ENCODE data around the gene CFAP74.

CFAP74 gene

DNA sequence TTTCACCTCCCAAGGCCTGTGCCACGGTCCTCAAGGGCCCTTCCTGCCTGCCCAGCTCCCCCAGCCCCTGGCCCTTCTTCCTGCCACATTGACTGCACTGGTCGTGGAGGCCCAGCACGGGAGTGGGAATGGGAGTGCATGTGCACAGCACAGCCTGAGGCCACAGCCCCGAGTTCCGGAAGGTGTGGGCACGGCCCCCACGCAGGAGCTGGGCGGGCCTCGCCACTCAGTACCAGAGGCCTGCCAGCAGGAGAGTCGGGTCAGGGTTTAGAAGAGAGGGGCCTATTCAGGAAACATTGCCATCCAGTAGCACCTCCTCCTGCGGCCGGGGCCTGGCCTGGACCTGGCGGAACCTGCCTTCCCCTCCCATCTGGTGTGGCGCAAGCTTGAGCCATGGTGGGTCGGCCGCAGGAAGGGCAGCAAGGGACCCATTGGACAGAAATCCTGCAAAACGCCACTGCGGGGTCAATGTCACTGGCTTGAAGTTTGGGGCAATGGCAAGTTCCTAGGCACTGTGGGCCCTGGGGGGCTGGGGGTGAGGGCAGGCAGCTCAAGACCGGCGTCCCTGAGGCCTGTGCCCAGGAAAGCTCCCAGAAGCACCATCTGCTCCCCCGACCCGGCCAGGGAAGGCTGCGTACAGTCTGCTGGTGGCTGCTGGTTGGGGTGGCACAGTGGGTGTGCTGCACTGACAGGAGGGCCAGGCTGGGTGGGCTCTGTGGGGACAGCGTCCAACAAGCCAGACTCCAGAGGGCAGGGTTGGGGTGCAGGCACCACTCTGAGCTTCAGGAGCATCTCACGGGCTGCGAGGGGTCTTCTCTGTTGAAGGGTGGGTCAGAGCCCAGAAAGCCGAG lies 82.8 kb downstream of the CFAP74 start:
- no peak overlapping the region for H3K4me2 ChIP-seq (ENCODE audit: insufficient read depth, low read length)
- H4K20me1 ChIP-seq (ENCODE audit: insufficient read depth, low read length): peaks cover 12% of the 10 kb centered on the region; the same call in 1 of the 2 replicates
- no peaks in the 10 kb centered on the region for H3K27me3 ChIP-seq (ENCODE audit: insufficient read depth, low read length, poor library complexity)
- DNase-seq: no peak
- H3K9ac ChIP-seq (ENCODE audit: low read depth, low read length): no peak overlapping the region
- ATAC-seq (ENCODE audit: insufficient read depth, low read depth): no peak
- no peak for TF ChIP-seq EZH2 (IDR thresholded peaks at IDR 0.05; ENCODE audit: borderline replicate concordance, low read depth, low read length, severe bottlenecking)
- TF ChIP-seq, protein P1, sequence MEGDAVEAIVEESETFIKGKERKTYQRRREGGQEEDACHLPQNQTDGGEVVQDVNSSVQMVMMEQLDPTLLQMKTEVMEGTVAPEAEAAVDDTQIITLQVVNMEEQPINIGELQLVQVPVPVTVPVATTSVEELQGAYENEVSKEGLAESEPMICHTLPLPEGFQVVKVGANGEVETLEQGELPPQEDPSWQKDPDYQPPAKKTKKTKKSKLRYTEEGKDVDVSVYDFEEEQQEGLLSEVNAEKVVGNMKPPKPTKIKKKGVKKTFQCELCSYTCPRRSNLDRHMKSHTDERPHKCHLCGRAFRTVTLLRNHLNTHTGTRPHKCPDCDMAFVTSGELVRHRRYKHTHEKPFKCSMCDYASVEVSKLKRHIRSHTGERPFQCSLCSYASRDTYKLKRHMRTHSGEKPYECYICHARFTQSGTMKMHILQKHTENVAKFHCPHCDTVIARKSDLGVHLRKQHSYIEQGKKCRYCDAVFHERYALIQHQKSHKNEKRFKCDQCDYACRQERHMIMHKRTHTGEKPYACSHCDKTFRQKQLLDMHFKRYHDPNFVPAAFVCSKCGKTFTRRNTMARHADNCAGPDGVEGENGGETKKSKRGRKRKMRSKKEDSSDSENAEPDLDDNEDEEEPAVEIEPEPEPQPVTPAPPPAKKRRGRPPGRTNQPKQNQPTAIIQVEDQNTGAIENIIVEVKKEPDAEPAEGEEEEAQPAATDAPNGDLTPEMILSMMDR (IDR thresholded peaks at IDR 0.05; ENCODE audit: borderline replicate concordance, extremely low read depth, low read length, poor library complexity, severe bottlenecking): no peak
- no peaks in the 10 kb centered on the region for H3K9me3 ChIP-seq (ENCODE audit: insufficient read depth, low read length, severe bottlenecking)
- H3K4me1 ChIP-seq (ENCODE audit: insufficient read depth, low read length): peaks cover 17% of the 10 kb centered on the region
- no peak overlapping the region for H3K4me3 ChIP-seq (ENCODE audit: low read depth in 1 of 2, low read length in 2 of 2)
- no peak overlapping the region for H2AFZ ChIP-seq (ENCODE audit: low read depth, low read length)
- no peaks in the 10 kb centered on the region for H3K36me3 ChIP-seq (ENCODE audit: insufficient read depth, low read length)
- H3K27ac ChIP-seq (ENCODE audit: low read length): no peak overlapping the region
- no peaks in the 10 kb centered on the region for H3K79me2 ChIP-seq (ENCODE audit: insufficient read depth, low read length)

DNA sequence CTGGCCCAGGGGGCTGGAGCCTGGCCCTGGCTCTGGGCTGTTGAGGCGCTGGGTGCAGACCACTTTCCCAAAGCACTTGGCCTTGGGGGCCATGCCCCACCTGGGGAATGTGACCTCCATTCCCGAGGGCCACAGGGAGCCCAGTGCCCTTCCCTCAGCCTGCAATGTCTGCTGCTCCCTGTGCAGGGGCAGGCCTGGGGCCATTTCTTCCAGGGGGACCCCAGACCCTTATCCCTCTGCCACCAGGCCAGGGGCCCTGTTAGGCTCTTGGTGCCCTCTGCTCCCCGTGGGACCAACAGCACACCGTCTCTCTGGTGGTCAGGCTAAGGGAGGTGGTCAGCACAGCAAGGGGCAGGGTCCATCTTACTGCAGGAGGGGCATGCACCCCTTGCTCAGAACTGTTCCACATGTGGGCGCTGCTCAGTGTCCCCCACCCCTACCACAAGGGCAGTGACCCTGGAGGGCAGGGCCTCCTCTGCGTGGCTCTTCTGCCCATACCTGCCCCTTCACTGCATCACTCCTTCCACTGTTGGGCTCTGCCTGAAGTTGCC lies 83.5 kb downstream of the CFAP74 start:
- Histone ChIP-seq H3K79me2 (ENCODE audit: insufficient read depth, low read length) (no peaks in the 10 kb centered on the region), H3K27me3 (ENCODE audit: insufficient read depth, low read length, poor library complexity) (no peaks in the 10 kb centered on the region), H2AFZ (ENCODE audit: low read depth, low read length) (no peak overlapping the region), H3K4me2 (ENCODE audit: insufficient read depth, low read length) (peak overlapping the region; percentile 75; the same call in 1 of the 2 replicates), H3K36me3 (ENCODE audit: insufficient read depth, low read length) (no peaks in the 10 kb centered on the region), H3K9ac (ENCODE audit: low read depth, low read length) (no peak overlapping the region), H3K27ac (ENCODE audit: low read length) (no peak overlapping the region), H4K20me1 (ENCODE audit: insufficient read depth, low read length) (peaks cover 12% of the 10 kb centered on the region; the same call in 1 of the 2 replicates), H3K4me1 (ENCODE audit: insufficient read depth, low read length) (peaks cover 17% of the 10 kb centered on the region), H3K9me3 (ENCODE audit: insufficient read depth, low read length, severe bottlenecking) (no peaks in the 10 kb centered on the region), H3K4me3 (ENCODE audit: low read depth in 1 of 2, low read length in 2 of 2) (no peak overlapping the region)
- DNase-seq (no peak), ATAC-seq (ENCODE audit: insufficient read depth, low read depth) (no peak)
- TF ChIP-seq EZH2 (IDR thresholded peaks at IDR 0.05; ENCODE audit: borderline replicate concordance, low read depth, low read length, severe bottlenecking): no peak
- TF ChIP-seq, protein P1 (IDR thresholded peaks at IDR 0.05; ENCODE audit: borderline replicate concordance, extremely low read depth, low read length, poor library complexity, severe bottlenecking): no peak

DNA sequence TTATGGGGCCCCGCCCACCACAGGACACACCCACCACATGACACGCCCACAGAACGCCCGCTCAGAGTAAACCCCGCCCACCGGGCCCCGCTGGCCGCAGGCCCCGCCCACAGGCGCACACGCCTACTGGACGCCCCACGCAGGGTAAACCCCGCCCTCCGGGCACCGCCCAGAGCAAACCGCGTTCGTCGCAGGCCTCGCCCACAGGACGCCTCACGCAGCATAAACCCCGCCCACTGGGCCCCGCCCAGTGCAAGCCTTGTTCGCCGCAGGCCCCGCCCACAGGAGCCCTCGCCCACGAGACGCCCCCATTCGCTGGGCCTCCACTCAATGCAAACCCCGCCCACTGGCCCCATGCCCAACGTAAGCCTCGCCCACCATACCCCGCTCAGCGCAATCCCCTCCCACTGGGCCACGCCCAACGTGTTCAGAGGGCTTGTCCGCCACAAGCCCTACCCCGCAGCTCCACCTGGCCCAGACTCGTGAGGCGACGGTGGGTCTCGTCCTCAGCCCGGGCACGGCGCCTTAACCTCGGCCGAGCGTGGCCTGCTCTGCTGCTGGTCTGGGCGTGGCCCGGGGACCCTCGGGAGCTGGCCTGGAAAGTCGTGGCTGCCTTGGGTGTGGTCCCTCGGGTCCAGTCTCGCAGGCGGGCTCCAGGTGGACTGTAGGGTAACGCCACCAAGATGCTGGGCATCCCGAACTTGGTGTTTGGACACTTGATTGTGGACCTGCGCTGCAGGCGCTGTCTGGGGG lies 84.1 kb downstream of the CFAP74 start:
- H4K20me1 ChIP-seq (ENCODE audit: insufficient read depth, low read length): 0 out of 2 replicates have a peak, but pooled peaks cover 12% of the 10 kb centered on the region
- peaks cover 17% of the 10 kb centered on the region for H3K4me1 ChIP-seq (ENCODE audit: insufficient read depth, low read length)
- H3K27me3 ChIP-seq (ENCODE audit: insufficient read depth, low read length, poor library complexity): no peaks in the 10 kb centered on the region
- H3K79me2 ChIP-seq (ENCODE audit: insufficient read depth, low read length): no peaks in the 10 kb centered on the region
- no peaks in the 10 kb centered on the region for H3K36me3 ChIP-seq (ENCODE audit: insufficient read depth, low read length)
- DNase-seq (peak; percentile 98), ATAC-seq (ENCODE audit: insufficient read depth, low read depth) (peak; percentile 84)
- H3K4me2 ChIP-seq (ENCODE audit: insufficient read depth, low read length): peak overlapping the region; percentile 75
- TF ChIP-seq EZH2 (IDR thresholded peaks at IDR 0.05; ENCODE audit: borderline replicate concordance, low read depth, low read length, severe bottlenecking): no peak
- TF ChIP-seq, protein P1 (IDR thresholded peaks at IDR 0.05; ENCODE audit: borderline replicate concordance, extremely low read depth, low read length, poor library complexity, severe bottlenecking): no peak
- H3K27ac ChIP-seq (ENCODE audit: low read length): no peak overlapping the region
- no peak overlapping the region for H2AFZ ChIP-seq (ENCODE audit: low read depth, low read length)
- peak overlapping the region; percentile 41; the same call in 1 of the 2 replicates for H3K9ac ChIP-seq (ENCODE audit: low read depth, low read length)
- H3K9me3 ChIP-seq (ENCODE audit: insufficient read depth, low read length, severe bottlenecking): no peaks in the 10 kb centered on the region
- peak overlapping the region in 1 of 2 experiments; percentile 55; a peak in 2 of 4 replicates for H3K4me3 ChIP-seq (ENCODE audit: low read depth in 1 of 2, low read length in 2 of 2)

Data from DND-41 (cell line).